ENCODE measurements around the gene STPG1.

DNA sequence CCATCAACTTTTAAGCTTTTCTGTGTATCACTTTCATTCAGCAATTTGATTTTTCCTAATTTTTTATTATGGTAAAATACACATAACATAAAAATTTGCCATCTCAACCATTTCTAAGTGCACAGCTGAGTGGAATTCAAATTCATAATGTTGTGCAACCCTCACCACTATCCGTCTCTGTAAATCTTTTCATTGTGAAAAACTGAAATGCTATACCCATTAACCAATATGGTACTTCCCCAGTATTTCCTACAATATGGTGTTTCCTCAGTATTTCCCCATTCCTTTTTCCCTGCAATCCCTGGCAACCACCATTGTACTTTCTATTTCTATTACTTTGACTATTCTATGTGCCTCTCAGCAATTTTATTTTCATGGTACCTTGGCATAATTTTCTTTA lies 6.8 kb downstream of the STPG1 start:
- TF ChIP-seq, protein P1, sequence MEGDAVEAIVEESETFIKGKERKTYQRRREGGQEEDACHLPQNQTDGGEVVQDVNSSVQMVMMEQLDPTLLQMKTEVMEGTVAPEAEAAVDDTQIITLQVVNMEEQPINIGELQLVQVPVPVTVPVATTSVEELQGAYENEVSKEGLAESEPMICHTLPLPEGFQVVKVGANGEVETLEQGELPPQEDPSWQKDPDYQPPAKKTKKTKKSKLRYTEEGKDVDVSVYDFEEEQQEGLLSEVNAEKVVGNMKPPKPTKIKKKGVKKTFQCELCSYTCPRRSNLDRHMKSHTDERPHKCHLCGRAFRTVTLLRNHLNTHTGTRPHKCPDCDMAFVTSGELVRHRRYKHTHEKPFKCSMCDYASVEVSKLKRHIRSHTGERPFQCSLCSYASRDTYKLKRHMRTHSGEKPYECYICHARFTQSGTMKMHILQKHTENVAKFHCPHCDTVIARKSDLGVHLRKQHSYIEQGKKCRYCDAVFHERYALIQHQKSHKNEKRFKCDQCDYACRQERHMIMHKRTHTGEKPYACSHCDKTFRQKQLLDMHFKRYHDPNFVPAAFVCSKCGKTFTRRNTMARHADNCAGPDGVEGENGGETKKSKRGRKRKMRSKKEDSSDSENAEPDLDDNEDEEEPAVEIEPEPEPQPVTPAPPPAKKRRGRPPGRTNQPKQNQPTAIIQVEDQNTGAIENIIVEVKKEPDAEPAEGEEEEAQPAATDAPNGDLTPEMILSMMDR (IDR thresholded peaks at IDR 0.05; ENCODE audit: extremely low read depth in 1 of 2, insufficient read depth in 1 of 2, low read depth in 1 of 2, low read length in 2 of 2): no peak
- TF ChIP-seq POLR2AphosphoS5 (IDR thresholded peaks at IDR 0.05; ENCODE audit: insufficient read depth, low read depth, low read length): no peak
- no peak for TF ChIP-seq POLR2A (IDR thresholded peaks at IDR 0.05; ENCODE audit: low read depth, low read length)
- TF ChIP-seq EZH2 (IDR thresholded peaks at IDR 0.05; ENCODE audit: borderline replicate concordance, low read depth, low read length, severe bottlenecking): no peak

Data from endothelial cell of umbilical vein (primary cell).